CD4-positive, alpha-beta T cell treated with Interleukin-10 for 1 hour (primary cell): Measurements from ENCODE around the gene TRMT5.

ENCODE experiments used
- DNase-seq: peaks from one replicate; pipeline ENCODE4 v3.0.0-alpha.2; 2020

The TRMT5 gene

DNA sequence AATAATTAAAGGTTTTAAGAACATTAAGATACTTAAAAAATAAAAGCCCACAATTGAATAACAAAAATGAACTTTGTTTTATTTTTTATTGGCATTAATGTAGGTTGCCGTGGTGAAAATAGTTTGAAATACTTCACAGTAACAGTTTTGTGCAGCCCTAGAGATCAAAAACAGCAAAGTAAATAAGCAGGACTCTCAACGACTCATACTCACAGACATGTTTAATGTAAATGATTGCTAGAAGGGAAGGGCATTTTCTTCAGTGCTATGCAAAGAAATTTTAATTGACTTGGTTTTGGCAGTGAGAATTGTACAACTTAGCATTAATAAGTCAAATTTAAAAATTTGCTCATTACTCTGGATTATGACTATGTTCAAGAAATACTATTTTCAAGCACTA, 16.0 kb downstream of the TRMT5 start:
- no peak for DNase-seq

DNA sequence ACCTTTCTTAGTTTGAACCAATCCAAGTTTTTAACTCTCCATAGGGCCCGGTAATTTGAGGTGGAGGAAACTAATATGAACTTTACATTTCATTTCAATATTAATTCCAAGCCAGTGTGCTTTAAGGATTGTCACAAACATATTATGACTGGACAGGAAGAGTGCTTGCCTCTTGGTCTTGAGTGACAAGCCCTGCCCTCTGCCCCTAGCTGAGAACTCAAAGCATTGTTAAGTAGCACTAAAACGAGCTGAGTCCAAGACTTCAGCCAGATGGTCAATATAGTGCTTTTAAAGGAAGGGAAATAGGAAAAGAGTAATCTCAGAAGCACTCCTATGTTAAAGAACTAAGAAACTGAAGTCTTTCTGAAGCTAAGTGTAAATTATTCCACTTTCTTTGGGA, 17.1 kb downstream of the TRMT5 start:
- no peak for DNase-seq

DNA sequence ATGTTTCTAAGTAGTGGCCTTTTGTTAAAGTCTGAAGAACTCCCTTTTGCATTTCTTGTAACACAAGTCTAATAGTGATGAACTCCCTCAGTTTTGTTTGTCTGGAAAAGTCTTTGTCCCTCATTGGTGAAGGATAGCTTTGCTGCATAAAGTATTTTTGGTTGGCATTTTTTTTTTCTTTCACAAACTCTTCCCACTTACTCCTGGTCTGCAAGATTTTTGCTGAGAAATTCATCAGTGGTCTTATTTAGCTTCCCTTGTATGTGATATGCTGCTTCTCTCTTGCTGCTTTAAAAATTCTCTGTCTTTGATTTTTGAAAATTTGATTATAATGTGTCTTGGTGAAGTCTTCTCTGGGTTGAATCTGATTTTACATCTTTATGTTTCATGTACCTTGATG, 22.7 kb downstream of the TRMT5 start:
- no peak for DNase-seq

DNA sequence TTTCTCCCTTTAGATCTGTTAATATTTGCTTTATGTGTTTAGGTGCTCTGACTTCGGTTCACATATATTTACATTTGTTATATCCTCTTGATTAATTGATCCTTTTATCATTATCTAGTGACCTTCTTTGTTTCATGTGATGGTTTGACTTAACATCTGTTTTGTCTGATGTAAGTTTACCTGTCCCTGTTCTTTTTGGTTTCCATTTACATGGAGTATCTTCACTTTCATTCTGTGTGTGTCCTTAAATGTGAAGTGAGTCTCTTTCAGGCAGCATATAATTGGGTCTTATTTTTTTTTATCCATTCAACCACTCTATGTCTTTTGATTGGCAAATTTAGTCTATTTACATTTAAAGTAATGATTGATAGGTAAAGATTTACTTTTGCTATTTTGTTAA, 24.2 kb downstream of the TRMT5 start:
- no peak for DNase-seq

DNA sequence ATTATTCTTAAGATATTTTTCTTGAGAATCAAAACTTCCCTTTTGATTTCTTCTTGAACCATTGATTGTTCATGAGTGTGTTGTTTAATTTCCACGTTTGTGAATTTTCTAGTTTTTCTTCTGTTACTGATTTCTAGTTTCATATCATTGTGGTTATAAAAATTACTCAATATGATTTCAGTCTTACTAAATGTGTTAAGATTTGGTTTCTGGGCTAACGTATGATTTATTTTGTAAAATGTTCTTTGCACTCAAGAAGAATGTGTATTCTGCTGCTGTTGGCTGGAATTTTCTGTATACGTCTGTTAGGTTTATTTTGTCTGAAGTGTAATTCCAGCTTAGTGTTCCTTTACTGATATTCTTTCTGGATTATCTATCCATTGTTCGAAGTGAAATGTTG, 24.7 kb downstream of the TRMT5 start:
- DNase-seq, result no peak

DNA sequence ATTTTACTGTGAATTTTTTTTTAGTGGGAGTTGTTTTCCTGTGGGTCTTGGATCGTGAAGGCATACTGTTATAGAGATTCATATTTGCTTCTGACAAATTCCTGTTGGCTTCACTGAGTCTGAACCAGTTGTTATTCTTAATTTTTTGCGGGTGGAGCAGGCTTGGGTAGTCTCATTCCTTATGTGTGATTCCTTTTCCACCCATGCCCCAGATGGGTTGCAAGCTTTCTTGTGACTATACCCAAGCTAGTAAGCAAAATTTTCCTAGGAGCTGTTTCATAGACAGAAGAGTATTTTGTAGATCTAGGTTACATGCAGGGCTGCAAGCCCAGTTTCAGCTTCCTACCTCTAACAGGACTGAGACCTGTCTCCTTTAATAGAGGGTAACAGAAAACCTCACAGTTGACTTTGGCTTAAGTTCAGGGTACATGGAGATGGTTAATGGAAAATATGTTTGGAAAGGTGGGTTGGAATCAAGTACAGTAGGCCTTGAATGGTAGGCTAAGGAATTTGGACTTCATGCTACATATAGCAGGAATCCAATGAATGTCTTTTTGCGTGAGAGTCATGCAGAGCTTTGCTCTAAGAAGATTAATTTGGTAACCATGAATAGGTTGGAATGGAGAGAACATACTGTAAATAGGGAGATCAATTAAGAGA, 29.0 kb downstream of the TRMT5 start:
- no peak for DNase-seq

DNA sequence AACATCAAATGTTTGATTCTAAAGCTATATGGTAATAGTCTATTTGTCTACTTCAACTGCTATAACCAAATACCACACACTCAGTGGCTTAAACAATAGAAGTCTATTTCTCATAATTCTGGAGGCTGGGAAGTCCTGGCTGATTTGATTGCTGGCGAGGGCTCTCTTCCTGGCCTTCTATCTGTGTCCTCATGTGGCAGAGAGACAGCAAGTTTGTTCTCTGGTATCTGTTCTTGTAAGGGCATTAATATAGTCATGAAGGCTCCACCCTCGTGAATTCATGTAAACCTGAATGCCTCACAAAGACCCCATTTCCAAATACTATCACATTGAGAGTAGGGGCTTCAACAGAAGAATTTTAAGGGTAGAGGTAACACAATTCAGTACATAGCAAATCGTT, 34.1 kb downstream of the TRMT5 start:
- no peak for DNase-seq

DNA sequence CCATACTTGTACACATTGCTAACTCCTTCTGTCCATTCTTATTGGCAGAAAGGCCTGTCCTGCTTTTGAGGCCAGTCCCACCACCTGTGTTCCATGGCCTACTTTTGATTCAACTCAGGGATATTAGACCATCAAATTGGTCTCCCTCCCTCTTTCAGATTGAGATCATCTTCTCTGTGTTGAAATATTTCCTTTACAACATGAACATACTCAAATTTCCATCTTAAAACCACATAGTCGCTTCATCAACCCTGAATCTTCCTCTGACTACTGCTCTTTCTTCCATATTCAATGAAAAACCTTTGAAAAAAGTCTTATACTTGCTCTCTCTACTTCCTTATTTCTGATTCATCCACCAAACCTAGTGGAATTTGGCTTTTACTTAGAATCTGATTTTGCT, 34.9 kb downstream of the TRMT5 start:
- DNase-seq, result no peak

DNA sequence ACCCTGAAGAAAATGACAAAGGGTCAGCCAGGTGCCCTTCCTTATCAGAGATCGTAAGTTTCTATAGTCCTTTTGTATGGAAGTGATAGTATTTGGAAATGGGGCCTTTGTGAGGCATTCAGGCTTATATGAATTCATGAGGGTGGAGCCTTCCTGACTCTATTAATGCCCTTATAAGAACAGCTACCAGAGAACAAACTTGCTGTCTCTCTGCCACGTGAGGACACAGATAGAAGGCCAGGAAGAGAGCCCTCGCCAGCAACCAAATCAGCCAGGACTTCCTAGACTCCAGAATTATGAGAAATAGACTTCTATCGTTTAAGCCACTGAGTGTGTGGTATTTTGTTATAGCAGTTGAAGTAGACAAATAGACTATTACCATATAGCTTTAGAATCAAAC, 36.7 kb downstream of the TRMT5 start:
- no peak for DNase-seq

DNA sequence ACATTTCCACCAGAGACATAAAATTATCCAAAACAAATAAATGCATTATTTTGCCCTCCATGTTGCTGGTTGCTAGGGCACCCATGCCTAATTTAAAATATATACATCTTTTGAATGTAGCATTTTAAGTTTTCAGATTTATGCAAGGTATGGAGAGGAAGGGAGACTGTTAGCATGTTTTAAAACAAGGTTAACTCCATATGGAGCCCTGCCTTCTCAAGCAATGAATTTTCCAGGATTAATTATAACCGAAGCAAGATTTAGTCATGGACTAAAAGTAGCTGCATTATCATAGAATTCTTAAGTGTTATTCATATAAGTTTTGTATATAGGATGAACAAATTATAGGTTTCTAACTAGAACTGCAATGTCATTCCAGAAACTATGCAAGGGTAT, 37.2 kb downstream of the TRMT5 start:
- DNase-seq, result no peak

DNA sequence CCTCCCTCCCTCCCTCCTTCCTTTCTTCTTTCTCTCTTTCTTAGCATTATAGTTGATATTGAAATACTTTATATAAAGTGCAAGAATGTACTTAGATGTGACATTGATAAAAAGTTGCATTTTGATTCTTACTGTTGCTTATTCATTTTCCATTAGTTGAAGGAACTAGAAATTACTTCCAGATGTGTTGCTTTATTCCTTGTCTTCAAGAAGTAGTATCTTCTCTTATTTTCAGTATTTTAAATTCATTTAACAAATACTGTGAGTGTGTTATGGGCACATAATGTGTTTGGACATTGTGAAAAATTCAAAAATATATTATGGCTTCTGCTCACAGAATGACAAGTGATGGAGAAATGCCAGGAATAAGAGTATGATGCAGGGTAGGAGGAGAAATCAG, 45.6 kb downstream of the TRMT5 start:
- no peak for DNase-seq

DNA sequence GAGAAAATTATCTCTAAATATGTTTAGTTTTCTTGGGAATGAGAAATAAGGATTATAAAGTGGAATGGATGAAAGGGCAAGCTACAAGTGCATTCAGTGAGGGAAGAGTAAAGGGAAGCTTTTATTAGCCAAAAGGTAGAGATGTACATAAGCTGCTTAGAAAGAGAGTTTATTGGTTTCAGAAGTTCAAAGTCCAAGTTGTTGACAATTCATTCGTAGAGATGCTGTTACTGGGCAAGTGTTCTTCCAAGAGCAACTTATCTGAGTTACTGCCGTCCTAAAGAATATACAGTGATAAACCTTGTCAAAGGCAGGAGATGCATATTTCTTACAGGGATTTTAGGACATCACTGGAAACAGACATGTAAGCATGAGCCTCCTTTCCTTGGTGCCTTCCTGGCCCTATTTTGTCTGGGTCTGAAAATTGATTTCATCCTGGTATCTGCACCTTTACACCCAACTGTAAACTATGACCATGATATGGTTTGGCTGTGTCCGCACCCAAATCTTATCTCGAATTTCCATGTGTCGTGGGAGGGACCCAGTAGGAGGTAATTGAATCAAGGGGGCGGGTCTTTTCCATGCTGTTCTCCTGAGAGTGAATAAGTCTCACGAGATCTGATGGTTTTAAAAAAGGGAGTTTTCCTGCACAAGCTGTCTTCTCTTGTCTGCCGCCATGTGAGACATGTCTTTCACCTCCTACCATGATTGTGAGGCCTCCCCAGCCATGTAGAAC, 46.8 kb downstream of the TRMT5 start:
- DNase-seq, result no peak

DNA sequence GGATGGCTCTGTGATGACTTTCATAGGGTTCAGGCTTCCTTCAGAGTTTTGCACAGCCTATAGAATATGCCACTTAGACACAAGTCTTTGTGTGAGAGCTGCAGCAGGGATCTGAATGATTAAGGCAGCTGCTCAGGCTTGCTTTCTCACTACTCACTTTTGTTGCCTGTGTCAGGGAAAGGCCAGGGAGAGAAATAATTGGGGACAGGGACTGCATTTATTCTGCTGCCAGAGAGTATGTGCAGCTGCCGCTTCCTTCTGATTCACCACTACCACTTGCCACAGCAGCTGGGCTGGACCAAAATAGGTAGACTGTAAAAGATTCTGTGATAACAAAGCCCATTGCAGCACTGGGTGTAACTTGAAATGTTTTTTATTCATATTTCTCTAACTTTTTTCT, 49.7 kb downstream of the TRMT5 start:
- no peak for DNase-seq

DNA sequence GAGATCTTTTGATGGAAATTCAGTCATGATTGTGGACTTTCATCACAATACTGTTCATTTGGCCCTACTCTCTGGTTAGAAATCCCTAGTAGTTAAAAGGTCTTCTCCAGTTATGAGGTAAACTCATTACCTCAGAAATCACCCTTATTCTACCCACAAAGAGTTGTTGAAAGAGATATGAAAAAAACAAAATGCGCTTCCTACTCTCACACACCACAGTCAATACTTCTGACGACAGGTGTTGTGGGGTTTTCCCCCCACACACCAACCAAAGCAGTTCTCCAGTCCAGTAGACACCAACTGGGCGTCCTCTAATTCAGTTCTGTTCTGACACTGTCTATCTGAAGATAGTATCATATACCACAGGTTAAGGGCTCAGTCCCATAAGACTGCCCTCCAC, 54.9 kb downstream of the TRMT5 start:
- no peak for DNase-seq

DNA sequence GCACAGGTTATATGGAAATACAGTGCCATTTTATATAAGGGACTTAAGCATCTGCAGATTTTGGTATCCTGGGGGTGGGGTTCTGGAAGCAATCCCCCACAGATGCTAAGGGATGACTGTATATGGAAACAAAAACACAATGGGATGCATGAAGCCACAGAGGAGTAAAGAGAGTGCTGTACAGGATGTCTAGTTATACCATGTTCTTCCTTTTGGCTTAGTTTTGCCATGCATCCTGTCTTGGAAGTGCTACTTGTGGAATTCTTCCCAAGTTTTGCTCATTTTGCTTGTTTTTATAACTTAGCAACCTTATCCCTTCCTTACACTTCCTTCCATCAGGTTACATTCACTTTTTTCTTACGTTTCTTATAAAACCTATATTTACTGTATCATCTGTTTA, 55.6 kb downstream of the TRMT5 start:
- DNase-seq, result no peak

DNA sequence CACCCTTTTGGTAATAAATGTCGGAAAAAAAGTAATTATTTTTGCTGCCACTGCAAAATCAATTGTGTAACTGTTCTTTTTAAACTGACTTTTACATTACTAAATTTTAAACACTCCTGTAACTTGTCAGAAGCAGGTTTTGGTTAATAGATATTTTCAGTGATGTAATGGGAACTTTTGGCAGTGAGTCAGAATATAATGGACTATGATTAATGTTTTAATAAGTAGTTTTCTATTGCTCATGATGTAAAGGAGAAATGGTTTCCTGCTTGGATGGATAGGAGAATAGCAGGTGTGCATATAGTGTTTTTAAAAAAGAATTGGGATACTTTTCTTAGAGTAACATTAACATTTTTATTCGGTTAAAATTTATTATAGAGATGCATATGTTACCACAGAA, 58.8 kb downstream of the TRMT5 start:
- no peak for DNase-seq
